Tibial nerve (tissue), 3 donors: ENCODE measurements around the gene ASAP3.

Experiments
- POLR2A ChIP-seq, 2 donors: fragments of 450-650 bp; IDR thresholded peaks; one replicate each; pipeline ENCODE4 v1.6.1; 2017; ENCODE audit warnings: antibody characterized with exemption in 2 of 2, mild to moderate bottlenecking in 2 of 2, moderate library complexity in 2 of 2
- TF ChIP-seq, protein P1 (sequence below), 5 experiments: fragments of 200-600 bp in 3 of 5; fragments of 450-650 bp in 2 of 5; sonication (generic) in 3 of 5; IDR thresholded peaks; one replicate each; pipeline ENCODE4 v1.5.1; 2016 to 2019; ENCODE audit warnings: antibody characterized with exemption in 5 of 5, mild to moderate bottlenecking in 3 of 5, moderate library complexity in 2 of 5

- TF ChIP-seq, protein P1, sequence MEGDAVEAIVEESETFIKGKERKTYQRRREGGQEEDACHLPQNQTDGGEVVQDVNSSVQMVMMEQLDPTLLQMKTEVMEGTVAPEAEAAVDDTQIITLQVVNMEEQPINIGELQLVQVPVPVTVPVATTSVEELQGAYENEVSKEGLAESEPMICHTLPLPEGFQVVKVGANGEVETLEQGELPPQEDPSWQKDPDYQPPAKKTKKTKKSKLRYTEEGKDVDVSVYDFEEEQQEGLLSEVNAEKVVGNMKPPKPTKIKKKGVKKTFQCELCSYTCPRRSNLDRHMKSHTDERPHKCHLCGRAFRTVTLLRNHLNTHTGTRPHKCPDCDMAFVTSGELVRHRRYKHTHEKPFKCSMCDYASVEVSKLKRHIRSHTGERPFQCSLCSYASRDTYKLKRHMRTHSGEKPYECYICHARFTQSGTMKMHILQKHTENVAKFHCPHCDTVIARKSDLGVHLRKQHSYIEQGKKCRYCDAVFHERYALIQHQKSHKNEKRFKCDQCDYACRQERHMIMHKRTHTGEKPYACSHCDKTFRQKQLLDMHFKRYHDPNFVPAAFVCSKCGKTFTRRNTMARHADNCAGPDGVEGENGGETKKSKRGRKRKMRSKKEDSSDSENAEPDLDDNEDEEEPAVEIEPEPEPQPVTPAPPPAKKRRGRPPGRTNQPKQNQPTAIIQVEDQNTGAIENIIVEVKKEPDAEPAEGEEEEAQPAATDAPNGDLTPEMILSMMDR (IDR thresholded peaks at IDR 0.05): no peak
- no peak for TF ChIP-seq POLR2A (IDR thresholded peaks at IDR 0.05)
These were observed 50.9 kb downstream of the ASAP3 start for GRCh38 chr1:23433122-23433521.
